Measurements from ENCODE around the gene CCDC14.

CCDC14 gene

GRCh38 chr3:123930445-123930844 is 30.6 kb downstream of the CCDC14 start:
- H3K27me3 ChIP-seq (ENCODE audit: control insufficient read depth in 1 of 2, insufficient read depth in 2 of 2, low read length in 2 of 2) = no peaks in the 10 kb centered on the region
- no peak overlapping the region for H3K9ac ChIP-seq (ENCODE audit: low read length)
- H3K36me3 ChIP-seq (ENCODE audit: insufficient read depth, low read length) = no peaks in the 10 kb centered on the region

GRCh38 chr3:123929325-123929724 is 31.7 kb downstream of the CCDC14 start:
- no peak overlapping the region for H3K4me3 ChIP-seq (ENCODE audit: low read depth in 1 of 2, low read length in 2 of 2)
- H3K9ac ChIP-seq (ENCODE audit: low read length) = no peak overlapping the region
- no peak overlapping the region for H3K27ac ChIP-seq (ENCODE audit: low read depth, low read length)
- no peaks in the 10 kb centered on the region for H3K4me1 ChIP-seq (ENCODE audit: insufficient read depth, low read length)
- no peaks in the 10 kb centered on the region for H3K36me3 ChIP-seq (ENCODE audit: insufficient read depth, low read length)
- no peaks in the 10 kb centered on the region for H3K9me3 ChIP-seq (ENCODE audit: low read length)
- H3K27me3 ChIP-seq (ENCODE audit: control insufficient read depth in 1 of 2, insufficient read depth in 2 of 2, low read length in 2 of 2) = no peaks in the 10 kb centered on the region

More at GRCh38 chr3:123930445-123930844, 30.6 kb downstream of the CCDC14 start:
- no peak overlapping the region for H3K4me3 ChIP-seq (ENCODE audit: low read depth in 1 of 2, low read length in 2 of 2)
- H3K27ac ChIP-seq (ENCODE audit: low read depth, low read length) = no peak overlapping the region
- no peaks in the 10 kb centered on the region for H3K4me1 ChIP-seq (ENCODE audit: insufficient read depth, low read length)
- no peaks in the 10 kb centered on the region for H3K9me3 ChIP-seq (ENCODE audit: low read length)

DNA sequence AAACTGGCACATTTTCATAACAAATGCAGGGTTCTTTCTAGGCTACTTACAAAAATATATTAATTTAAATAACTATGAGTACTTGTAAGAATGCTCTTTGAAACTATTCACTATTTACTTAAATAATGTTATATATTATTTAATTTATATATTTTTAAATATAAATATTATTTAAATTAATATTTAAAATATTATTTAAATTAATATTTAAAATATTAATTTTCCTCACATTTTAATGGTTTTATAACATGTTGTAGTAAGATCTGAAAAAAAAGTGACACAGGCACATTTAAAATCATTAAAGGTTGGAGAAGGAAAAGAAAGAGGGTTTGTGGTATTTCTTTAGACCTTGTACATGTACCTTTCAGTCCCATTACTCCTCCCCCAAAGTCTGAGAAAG is 34.6 kb downstream of the CCDC14 start:
- Histone ChIP-seq H3K27me3 (ENCODE audit: control insufficient read depth in 1 of 2, insufficient read depth in 2 of 2, low read length in 2 of 2) (no peaks in the 10 kb centered on the region), H3K36me3 (ENCODE audit: insufficient read depth, low read length) (no peaks in the 10 kb centered on the region), H3K4me1 (ENCODE audit: insufficient read depth, low read length) (no peaks in the 10 kb centered on the region)

GRCh38 chr3:123920868-123921267 is 40.2 kb downstream of the CCDC14 start:
- Histone ChIP-seq H3K27me3 (ENCODE audit: control insufficient read depth in 1 of 2, insufficient read depth in 2 of 2, low read length in 2 of 2) (no peaks in the 10 kb centered on the region), H3K4me3 (ENCODE audit: low read depth in 1 of 2, low read length in 2 of 2) (no peak overlapping the region), H3K36me3 (ENCODE audit: insufficient read depth, low read length) (peaks cover 7% of the 10 kb centered on the region), H3K4me1 (ENCODE audit: insufficient read depth, low read length) (no peaks in the 10 kb centered on the region), H3K9me3 (ENCODE audit: low read length) (no peaks in the 10 kb centered on the region), H3K27ac (ENCODE audit: low read depth, low read length) (no peak overlapping the region), H3K9ac (ENCODE audit: low read length) (no peak overlapping the region)

More for the DNA sequence above, 34.6 kb downstream of the CCDC14 start:
- no peak overlapping the region for H3K27ac ChIP-seq (ENCODE audit: low read depth, low read length)
- no peak overlapping the region for H3K9ac ChIP-seq (ENCODE audit: low read length)
- H3K9me3 ChIP-seq (ENCODE audit: low read length) = no peaks in the 10 kb centered on the region
- H3K4me3 ChIP-seq (ENCODE audit: low read depth in 1 of 2, low read length in 2 of 2) = no peak overlapping the region

DNA sequence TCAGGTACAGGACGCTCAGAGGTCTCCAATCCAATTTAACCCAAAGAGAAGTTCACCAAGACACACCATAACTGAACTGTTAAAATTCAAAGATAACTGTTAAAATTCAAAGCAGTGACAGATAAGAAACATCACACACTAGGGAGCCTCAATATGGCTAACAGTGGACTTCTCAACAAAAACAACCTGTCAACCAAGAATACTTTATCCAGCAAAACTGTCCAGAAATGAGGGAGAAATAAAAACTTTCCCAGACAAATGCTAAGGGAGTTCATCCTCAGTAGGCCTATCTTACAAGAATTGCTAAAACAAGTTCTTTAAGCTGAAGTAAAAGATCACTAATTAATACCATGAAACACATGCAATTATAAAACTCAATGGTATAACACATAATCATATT is 40.6 kb downstream of the CCDC14 start:
- H3K27ac ChIP-seq (ENCODE audit: low read depth, low read length) = no peak overlapping the region
- peaks cover 7% of the 10 kb centered on the region for H3K36me3 ChIP-seq (ENCODE audit: insufficient read depth, low read length)
- no peak overlapping the region for H3K9ac ChIP-seq (ENCODE audit: low read length)
- no peaks in the 10 kb centered on the region for H3K27me3 ChIP-seq (ENCODE audit: control insufficient read depth in 1 of 2, insufficient read depth in 2 of 2, low read length in 2 of 2)
- no peaks in the 10 kb centered on the region for H3K9me3 ChIP-seq (ENCODE audit: low read length)
- H3K4me1 ChIP-seq (ENCODE audit: insufficient read depth, low read length) = no peaks in the 10 kb centered on the region
- no peak overlapping the region for H3K4me3 ChIP-seq (ENCODE audit: low read depth in 1 of 2, low read length in 2 of 2)

GRCh38 chr3:123919353-123919752 is 41.7 kb downstream of the CCDC14 start:
- Histone ChIP-seq H3K36me3 (ENCODE audit: insufficient read depth, low read length) (peaks cover 7% of the 10 kb centered on the region), H3K27me3 (ENCODE audit: control insufficient read depth in 1 of 2, insufficient read depth in 2 of 2, low read length in 2 of 2) (no peaks in the 10 kb centered on the region), H3K4me3 (ENCODE audit: low read depth in 1 of 2, low read length in 2 of 2) (no peak overlapping the region), H3K4me1 (ENCODE audit: insufficient read depth, low read length) (no peaks in the 10 kb centered on the region), H3K27ac (ENCODE audit: low read depth, low read length) (no peak overlapping the region), H3K9me3 (ENCODE audit: low read length) (no peaks in the 10 kb centered on the region), H3K9ac (ENCODE audit: low read length) (no peak overlapping the region)

GRCh38 chr3:123914829-123915228 is 46.2 kb downstream of the CCDC14 start:
- no peaks in the 10 kb centered on the region for H3K4me1 ChIP-seq (ENCODE audit: insufficient read depth, low read length)
- no peak overlapping the region for H3K9ac ChIP-seq (ENCODE audit: low read length)
- no peak overlapping the region for H3K4me3 ChIP-seq (ENCODE audit: low read depth in 1 of 2, low read length in 2 of 2)
- no peaks in the 10 kb centered on the region for H3K27me3 ChIP-seq (ENCODE audit: control insufficient read depth in 1 of 2, insufficient read depth in 2 of 2, low read length in 2 of 2)
- no peaks in the 10 kb centered on the region for H3K9me3 ChIP-seq (ENCODE audit: low read length)
- H3K36me3 ChIP-seq (ENCODE audit: insufficient read depth, low read length) = peaks cover 7% of the 10 kb centered on the region
- H3K27ac ChIP-seq (ENCODE audit: low read depth, low read length) = no peak overlapping the region

DNA sequence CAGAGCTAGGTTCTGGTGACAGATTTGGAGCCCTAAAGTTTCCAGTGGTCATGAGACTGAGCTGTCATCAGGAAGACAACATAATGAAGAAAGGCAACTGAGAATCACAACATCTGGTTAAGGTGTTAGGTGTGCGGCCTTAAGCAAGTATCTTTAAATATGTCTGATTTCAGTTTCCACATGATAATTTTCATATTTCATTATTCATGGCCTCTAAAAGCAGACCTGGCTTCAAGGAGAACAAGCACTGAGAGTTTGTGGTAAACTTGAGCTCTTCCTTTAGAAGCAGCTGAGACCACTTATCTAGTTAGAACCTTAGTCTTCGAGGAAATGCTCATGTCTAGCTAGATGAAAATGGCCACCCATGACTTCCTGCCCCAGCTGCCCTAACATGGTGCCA is 51.2 kb downstream of the CCDC14 start:
- no peaks in the 10 kb centered on the region for H3K27me3 ChIP-seq (ENCODE audit: control insufficient read depth in 1 of 2, insufficient read depth in 2 of 2, low read length in 2 of 2)
- no peak overlapping the region for H3K27ac ChIP-seq (ENCODE audit: low read depth, low read length)
- H3K9ac ChIP-seq (ENCODE audit: low read length) = no peak overlapping the region
- H3K36me3 ChIP-seq (ENCODE audit: insufficient read depth, low read length) = no peaks in the 10 kb centered on the region
- no peaks in the 10 kb centered on the region for H3K4me1 ChIP-seq (ENCODE audit: insufficient read depth, low read length)
- no peak overlapping the region for H3K4me3 ChIP-seq (ENCODE audit: low read depth in 1 of 2, low read length in 2 of 2)
- no peaks in the 10 kb centered on the region for H3K9me3 ChIP-seq (ENCODE audit: low read length)

- no peak overlapping the region for H3K9ac ChIP-seq (ENCODE audit: low read length)
- H3K27me3 ChIP-seq (ENCODE audit: control insufficient read depth in 1 of 2, insufficient read depth in 2 of 2, low read length in 2 of 2) = no peaks in the 10 kb centered on the region
- H3K36me3 ChIP-seq (ENCODE audit: insufficient read depth, low read length) = no peaks in the 10 kb centered on the region
- H3K9me3 ChIP-seq (ENCODE audit: low read length) = no peaks in the 10 kb centered on the region
- H3K27ac ChIP-seq (ENCODE audit: low read depth, low read length) = no peak overlapping the region
- no peaks in the 10 kb centered on the region for H3K4me1 ChIP-seq (ENCODE audit: insufficient read depth, low read length)
- H3K4me3 ChIP-seq (ENCODE audit: low read depth in 1 of 2, low read length in 2 of 2) = no peak overlapping the region
Measured at GRCh38 chr3:123907720-123908119, 53.3 kb downstream of the CCDC14 start.

DNA sequence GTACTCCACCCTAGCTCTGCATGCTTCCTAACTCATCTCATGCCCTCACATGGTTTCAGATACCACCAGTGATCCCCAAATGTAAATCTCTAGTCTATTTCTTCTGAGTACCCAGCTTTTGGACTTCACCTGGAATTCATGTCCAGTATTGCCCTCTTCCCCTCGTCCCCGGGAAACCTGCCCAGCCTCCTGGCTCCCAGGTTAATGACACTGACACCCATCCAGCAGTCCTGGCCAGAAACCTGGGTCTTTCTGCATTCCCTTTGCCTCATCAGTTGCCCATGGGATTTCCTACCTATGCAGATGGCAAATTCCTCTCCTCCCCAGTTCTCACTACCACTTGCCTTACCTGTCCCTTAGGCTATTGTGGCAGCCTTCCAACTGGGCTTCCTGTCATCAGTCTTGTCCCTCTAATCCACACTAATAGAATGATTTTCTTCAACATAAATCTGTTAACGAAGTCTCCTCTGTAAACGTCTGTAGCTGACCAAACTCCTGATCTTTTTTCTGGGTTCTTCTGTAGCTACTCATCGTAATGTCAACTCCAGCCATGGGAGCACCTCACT is 61.6 kb downstream of the CCDC14 start:
- no peak overlapping the region for H3K9ac ChIP-seq (ENCODE audit: low read length)
- no peaks in the 10 kb centered on the region for H3K4me1 ChIP-seq (ENCODE audit: insufficient read depth, low read length)
- no peak overlapping the region for H3K27ac ChIP-seq (ENCODE audit: low read depth, low read length)
- H3K27me3 ChIP-seq (ENCODE audit: control insufficient read depth in 1 of 2, insufficient read depth in 2 of 2, low read length in 2 of 2) = no peaks in the 10 kb centered on the region
- H3K4me3 ChIP-seq (ENCODE audit: low read depth in 1 of 2, low read length in 2 of 2) = no peak overlapping the region
- H3K9me3 ChIP-seq (ENCODE audit: low read length) = no peaks in the 10 kb centered on the region
- no peaks in the 10 kb centered on the region for H3K36me3 ChIP-seq (ENCODE audit: insufficient read depth, low read length)

- Histone ChIP-seq H3K9ac (ENCODE audit: low read length) (no peak overlapping the region), H3K4me1 (ENCODE audit: insufficient read depth, low read length) (no peaks in the 10 kb centered on the region), H3K27ac (ENCODE audit: low read depth, low read length) (no peak overlapping the region), H3K27me3 (ENCODE audit: control insufficient read depth in 1 of 2, insufficient read depth in 2 of 2, low read length in 2 of 2) (no peaks in the 10 kb centered on the region), H3K9me3 (ENCODE audit: low read length) (no peaks in the 10 kb centered on the region), H3K4me3 (ENCODE audit: low read depth in 1 of 2, low read length in 2 of 2) (no peak overlapping the region), H3K36me3 (ENCODE audit: insufficient read depth, low read length) (no peaks in the 10 kb centered on the region)
Measured at GRCh38 chr3:123893012-123893411, 68.0 kb downstream of the CCDC14 start.

DNA sequence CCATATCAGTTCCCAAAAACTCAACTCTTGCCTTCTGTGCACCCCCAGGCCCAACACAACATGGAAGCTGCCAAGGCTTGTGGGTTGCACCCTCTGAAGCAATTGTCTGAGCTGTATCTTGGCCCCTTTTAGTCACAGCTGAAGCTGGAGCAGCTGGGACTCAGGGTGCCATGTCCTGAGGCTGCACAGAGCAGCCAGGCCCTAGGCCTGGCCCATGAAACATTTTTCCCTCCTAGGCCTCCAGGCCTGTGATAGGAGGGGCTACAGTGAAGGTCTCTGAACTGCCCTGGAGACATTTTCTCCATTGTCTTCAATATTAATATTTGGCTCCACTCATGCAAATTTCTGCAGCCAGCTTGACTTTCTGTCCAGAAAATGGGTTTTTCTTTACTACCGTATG is 68.8 kb downstream of the CCDC14 start:
- H3K27me3 ChIP-seq (ENCODE audit: control insufficient read depth in 1 of 2, insufficient read depth in 2 of 2, low read length in 2 of 2) = no peaks in the 10 kb centered on the region
- H3K4me1 ChIP-seq (ENCODE audit: insufficient read depth, low read length) = no peaks in the 10 kb centered on the region
- H3K36me3 ChIP-seq (ENCODE audit: insufficient read depth, low read length) = no peaks in the 10 kb centered on the region
- H3K9ac ChIP-seq (ENCODE audit: low read length) = no peak overlapping the region
- H3K27ac ChIP-seq (ENCODE audit: low read depth, low read length) = no peak overlapping the region
- H3K4me3 ChIP-seq (ENCODE audit: low read depth in 1 of 2, low read length in 2 of 2) = no peak overlapping the region
- no peaks in the 10 kb centered on the region for H3K9me3 ChIP-seq (ENCODE audit: low read length)
